ENCODE data around the gene ODAD4.

The ODAD4 gene

DNA sequence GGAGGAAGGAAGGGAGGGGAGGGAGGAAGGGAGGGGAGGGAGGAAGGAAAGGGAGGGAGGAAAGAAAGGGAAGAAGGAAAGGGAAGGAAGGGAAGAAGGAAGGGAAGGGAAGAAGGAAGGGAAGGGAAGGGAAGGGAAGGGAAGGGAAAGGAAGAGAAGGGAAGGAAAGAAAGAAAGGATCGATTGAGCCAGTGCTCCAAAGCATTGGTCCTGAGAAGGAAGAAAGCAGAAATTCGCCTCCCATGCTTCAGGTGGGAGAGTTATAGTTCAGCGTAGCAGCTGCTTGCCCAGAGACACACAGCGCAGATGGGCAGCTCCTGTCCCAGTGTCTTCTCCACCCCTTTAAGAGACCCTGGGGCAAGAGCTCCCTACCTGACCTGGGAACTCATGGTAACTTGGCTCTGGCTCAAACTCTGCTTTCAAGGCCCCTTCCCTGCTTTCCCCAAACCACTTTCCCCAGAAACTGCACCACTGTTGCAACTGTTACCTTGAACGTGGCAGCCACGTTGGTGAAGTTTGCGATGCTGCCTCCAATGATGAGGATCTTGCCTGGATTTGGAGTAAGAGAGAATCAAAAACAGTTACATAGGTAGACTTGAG lies 26.1 kb upstream of the ODAD4 start:
- TF ChIP-seq, protein P1, sequence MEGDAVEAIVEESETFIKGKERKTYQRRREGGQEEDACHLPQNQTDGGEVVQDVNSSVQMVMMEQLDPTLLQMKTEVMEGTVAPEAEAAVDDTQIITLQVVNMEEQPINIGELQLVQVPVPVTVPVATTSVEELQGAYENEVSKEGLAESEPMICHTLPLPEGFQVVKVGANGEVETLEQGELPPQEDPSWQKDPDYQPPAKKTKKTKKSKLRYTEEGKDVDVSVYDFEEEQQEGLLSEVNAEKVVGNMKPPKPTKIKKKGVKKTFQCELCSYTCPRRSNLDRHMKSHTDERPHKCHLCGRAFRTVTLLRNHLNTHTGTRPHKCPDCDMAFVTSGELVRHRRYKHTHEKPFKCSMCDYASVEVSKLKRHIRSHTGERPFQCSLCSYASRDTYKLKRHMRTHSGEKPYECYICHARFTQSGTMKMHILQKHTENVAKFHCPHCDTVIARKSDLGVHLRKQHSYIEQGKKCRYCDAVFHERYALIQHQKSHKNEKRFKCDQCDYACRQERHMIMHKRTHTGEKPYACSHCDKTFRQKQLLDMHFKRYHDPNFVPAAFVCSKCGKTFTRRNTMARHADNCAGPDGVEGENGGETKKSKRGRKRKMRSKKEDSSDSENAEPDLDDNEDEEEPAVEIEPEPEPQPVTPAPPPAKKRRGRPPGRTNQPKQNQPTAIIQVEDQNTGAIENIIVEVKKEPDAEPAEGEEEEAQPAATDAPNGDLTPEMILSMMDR (IDR thresholded peaks at IDR 0.05; ENCODE audit: low read depth, low read length) = no peak
- H3K36me3 ChIP-seq = peaks cover 90% of the 10 kb centered on the region
- peaks cover 33% of the 10 kb centered on the region for H3K4me1 ChIP-seq
- no peaks in the 10 kb centered on the region for H3K9me3 ChIP-seq
- H3K27me3 ChIP-seq = no peaks in the 10 kb centered on the region
- H3K4me3 ChIP-seq (ENCODE audit: low read depth, low read length) = no peak overlapping the region
- DNase-seq = no peak

DNA sequence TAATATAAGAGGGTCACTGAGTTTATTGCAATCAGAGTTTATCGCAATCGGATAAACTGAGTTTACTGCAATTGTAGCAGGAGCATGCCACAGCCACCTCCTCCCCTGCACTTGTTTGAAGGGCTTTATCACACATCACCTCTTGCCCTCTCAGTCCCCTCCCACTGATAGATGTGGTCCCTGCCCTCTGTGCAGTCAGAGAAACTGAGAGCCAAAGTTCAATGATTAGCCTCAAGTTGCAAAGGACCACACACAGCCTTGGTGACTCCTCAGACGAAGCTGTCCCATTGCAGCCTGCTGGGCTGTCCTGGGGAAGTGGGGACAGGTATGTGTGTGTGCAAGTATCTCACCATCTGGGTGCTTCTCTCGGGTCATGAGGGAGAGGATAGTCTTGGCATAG lies 25.2 kb upstream of the ODAD4 start:
- Histone ChIP-seq H3K4me1 (peaks cover 39% of the 10 kb centered on the region), H3K4me3 (ENCODE audit: low read depth, low read length) (no peak overlapping the region), H3K36me3 (peaks cover 93% of the 10 kb centered on the region), H3K9me3 (no peaks in the 10 kb centered on the region), H3K27me3 (no peaks in the 10 kb centered on the region)
- DNase-seq = no peak
- TF ChIP-seq, protein P1 (IDR thresholded peaks at IDR 0.05; ENCODE audit: low read depth, low read length) = no peak

DNA sequence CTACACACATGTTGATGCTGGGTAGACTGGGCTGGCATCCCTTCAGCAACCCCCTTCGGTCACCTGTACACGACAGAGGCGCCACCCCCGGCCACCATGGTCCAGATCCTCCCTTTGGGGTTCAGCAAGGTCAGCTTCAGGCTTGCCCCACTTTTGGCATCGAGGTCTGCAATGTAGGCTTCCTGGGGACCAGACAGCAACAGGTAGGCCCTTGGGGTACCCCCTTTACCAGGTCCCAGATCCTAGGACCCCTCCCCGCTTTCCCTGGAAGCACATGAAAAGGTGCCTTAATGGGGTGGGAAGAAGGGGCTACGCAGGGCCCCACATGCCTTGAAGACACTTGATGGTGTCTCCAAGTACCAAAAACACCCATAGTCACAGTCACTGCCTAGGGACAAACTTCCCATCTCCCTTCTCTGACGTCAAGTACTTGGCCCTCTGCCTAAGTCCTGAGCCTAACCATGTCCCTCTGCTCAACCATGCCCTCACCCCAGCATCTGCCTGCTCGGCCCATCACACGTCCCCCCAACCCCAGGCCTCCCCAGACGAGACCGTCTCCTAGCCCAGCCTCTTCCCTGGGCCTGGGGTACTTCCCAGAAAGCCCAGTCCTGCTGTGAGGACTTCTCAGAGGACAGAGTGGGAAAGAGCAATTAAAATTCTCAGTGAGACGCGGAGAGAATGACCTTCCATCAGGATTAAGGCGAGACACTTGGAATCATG lies 23.8 kb upstream of the ODAD4 start:
- H3K27me3 ChIP-seq = no peaks in the 10 kb centered on the region
- TF ChIP-seq, protein P1 (IDR thresholded peaks at IDR 0.05; ENCODE audit: low read depth, low read length) = no peak
- DNase-seq = peak; percentile 59
- no peaks in the 10 kb centered on the region for H3K9me3 ChIP-seq
- H3K4me3 ChIP-seq (ENCODE audit: low read depth, low read length) = no peak overlapping the region
- H3K4me1 ChIP-seq = peaks cover 52% of the 10 kb centered on the region
- H3K36me3 ChIP-seq = peaks cover 93% of the 10 kb centered on the region

DNA sequence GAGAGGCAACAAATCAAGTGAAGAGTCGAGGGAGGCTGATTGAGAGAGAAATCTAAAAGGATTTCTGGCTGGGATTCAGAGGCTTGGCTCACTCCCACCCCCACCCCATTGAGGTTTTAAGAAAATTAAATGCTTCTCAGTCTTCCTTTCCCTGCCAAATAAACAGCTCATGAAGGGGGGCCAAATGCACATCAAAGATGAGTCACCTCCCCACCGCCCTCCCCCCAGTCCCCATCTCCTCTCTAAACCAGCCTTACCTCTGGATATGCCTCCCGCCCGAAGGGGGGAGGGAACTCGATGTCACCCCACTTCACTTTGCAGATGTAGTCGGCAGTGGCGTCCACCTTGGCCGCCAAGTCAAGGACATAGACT lies 23.2 kb upstream of the ODAD4 start:
- peaks cover 93% of the 10 kb centered on the region for H3K36me3 ChIP-seq
- H3K4me1 ChIP-seq = peaks cover 52% of the 10 kb centered on the region
- H3K4me3 ChIP-seq (ENCODE audit: low read depth, low read length) = no peak overlapping the region
- no peaks in the 10 kb centered on the region for H3K9me3 ChIP-seq
- H3K27me3 ChIP-seq = no peaks in the 10 kb centered on the region
- TF ChIP-seq, protein P1 (IDR thresholded peaks at IDR 0.05; ENCODE audit: low read depth, low read length) = no peak
- DNase-seq = no peak

DNA sequence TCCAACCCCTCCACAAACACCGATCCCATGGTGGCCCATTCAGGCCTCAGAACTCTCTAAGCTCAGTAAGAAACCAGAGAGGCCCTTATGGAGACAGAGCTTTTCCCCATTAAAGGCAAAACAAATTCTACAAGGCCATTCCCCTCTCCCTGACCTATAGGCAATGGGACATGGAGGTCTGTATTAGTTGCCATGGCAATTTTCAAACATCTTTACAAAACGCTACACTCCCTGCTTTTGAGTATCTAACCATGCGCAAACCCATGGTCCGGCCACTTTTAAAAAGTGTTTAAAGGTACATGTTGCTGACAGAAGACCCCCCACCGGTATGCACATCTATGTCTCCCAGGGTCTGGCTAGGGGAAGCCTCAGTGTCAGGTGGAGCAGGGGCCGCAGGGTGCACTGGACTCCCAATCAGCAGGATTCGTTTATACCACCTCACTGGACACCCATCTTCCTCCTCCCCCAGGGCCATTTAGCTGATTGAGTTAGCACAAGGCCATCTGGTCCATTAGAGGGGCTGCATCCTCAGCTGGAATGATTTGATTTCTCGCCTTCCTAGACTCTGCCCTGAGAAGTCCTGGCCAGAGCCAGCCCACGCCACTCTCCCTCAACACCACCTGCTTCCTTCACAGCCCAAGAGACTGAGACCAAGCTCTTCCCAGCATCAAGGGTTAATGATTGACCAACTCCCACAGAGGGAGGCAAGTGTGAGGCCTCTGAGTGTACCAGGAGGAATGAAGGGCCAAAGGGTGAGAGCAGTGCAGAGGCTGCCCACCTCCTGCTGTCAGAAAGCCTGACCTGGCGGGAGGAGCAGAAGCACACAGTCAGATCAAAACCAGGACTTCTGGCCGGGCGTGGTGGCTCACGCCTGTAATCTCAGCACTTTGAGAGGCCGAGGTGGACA lies 22.5 kb upstream of the ODAD4 start:
- peak; percentile 85 for DNase-seq
- no peak overlapping the region for H3K4me3 ChIP-seq (ENCODE audit: low read depth, low read length)
- no peaks in the 10 kb centered on the region for H3K9me3 ChIP-seq
- peaks cover 93% of the 10 kb centered on the region for H3K36me3 ChIP-seq
- TF ChIP-seq, protein P1 (IDR thresholded peaks at IDR 0.05; ENCODE audit: low read depth, low read length) = no peak
- H3K4me1 ChIP-seq = peaks cover 52% of the 10 kb centered on the region
- H3K27me3 ChIP-seq = no peaks in the 10 kb centered on the region

Data from BE2C (cell line).